ENCODE data around the gene DUSP18. TPM values are rescaled to one million over a fixed set of nuclear protein-coding genes. Genes with fewer than 3 reads are reported as not detected.

The DUSP18 gene
- total and polyA plus RNA-seq, 4 donors, result 1.0 to 2.3 (median 1.6) TPM

- H3K36me3 ChIP-seq (ENCODE audit: control insufficient read depth in 4 of 4, insufficient read depth in 3 of 4, low read depth in 1 of 4, low read length in 3 of 4), result no peaks in the 10 kb centered on the region
- no peak overlapping the region for H3K9ac ChIP-seq (ENCODE audit: low read depth in 1 of 2, low read length in 2 of 2)
- no peaks in the 10 kb centered on the region for H3K27me3 ChIP-seq (ENCODE audit: control insufficient read depth in 4 of 4, insufficient read depth in 4 of 4, low read length in 3 of 4)
- TF ChIP-seq YY1 (IDR thresholded peaks at IDR 0.05), result no peak
- no peaks in the 10 kb centered on the region for H3K9me3 ChIP-seq (ENCODE audit: control insufficient read depth in 4 of 4, low read length in 3 of 4)
- no peak for DNase-seq (ENCODE audit: low spot score)
- H3K4me3 ChIP-seq (ENCODE audit: low read depth in 1 of 3, low read length in 3 of 3), result no peak overlapping the region
- H3K27ac ChIP-seq (ENCODE audit: low read depth in 1 of 2, low read length in 2 of 2), result no peak overlapping the region
- H3K4me1 ChIP-seq (ENCODE audit: control insufficient read depth in 4 of 4, insufficient read depth in 4 of 4, low read length in 3 of 4), result peaks cover 0 to 11% (median 5%) of the 10 kb centered on the region in 4 donors
- WGBS, result 93% methylated on average over 4 of the region's 4 CpGs
These were observed 26.7 kb downstream of the DUSP18 start for GRCh38 chr22:30640839-30641430.

GRCh38 chr22:30640361-30640760, 27.3 kb downstream of the DUSP18 start:
- Histone ChIP-seq H3K36me3 (ENCODE audit: control insufficient read depth in 4 of 4, insufficient read depth in 3 of 4, low read depth in 1 of 4, low read length in 3 of 4) (no peaks in the 10 kb centered on the region), H3K27ac (ENCODE audit: low read depth in 1 of 2, low read length in 2 of 2) (no peak overlapping the region), H3K4me3 (ENCODE audit: low read depth in 1 of 3, low read length in 3 of 3) (no peak overlapping the region), H3K9me3 (ENCODE audit: control insufficient read depth in 4 of 4, low read length in 3 of 4) (no peaks in the 10 kb centered on the region), H3K9ac (ENCODE audit: low read depth in 1 of 2, low read length in 2 of 2) (no peak overlapping the region), H3K4me1 (ENCODE audit: control insufficient read depth in 4 of 4, insufficient read depth in 4 of 4, low read length in 3 of 4) (peaks cover 0 to 14% (median 7%) of the 10 kb centered on the region in 4 donors), H3K27me3 (ENCODE audit: control insufficient read depth in 4 of 4, insufficient read depth in 4 of 4, low read length in 3 of 4) (no peaks in the 10 kb centered on the region)
- WGBS, result 96% methylated on average over 4 of the region's 4 CpGs
- no peak for DNase-seq (ENCODE audit: low spot score)
- TF ChIP-seq NR2F2 (IDR thresholded peaks at IDR 0.05) (no peak), ATF3 (IDR thresholded peaks at IDR 0.05) (no peak), HNF4A (conservative IDR thresholded peaks at IDR 0.05) (no peak), FOXA1 (IDR thresholded peaks at IDR 0.05) (no peak), JUND (IDR thresholded peaks at IDR 0.05) (no peak)

- no peak overlapping the region for H3K9ac ChIP-seq (ENCODE audit: low read depth in 1 of 2, low read length in 2 of 2)
- WGBS, result 85% methylated on average over 1 of the region's 1 CpG
- TF ChIP-seq JUND (IDR thresholded peaks at IDR 0.05), result no peak
- TF ChIP-seq HNF4G (IDR thresholded peaks at IDR 0.05), result no peak
These were observed 30.0 kb downstream of the DUSP18 start for GRCh38 chr22:30637701-30638114.

GRCh38 chr22:30636226-30637077, 31.2 kb downstream of the DUSP18 start:
- Histone ChIP-seq H3K4me1 (ENCODE audit: control insufficient read depth in 4 of 4, insufficient read depth in 4 of 4, low read length in 3 of 4) (peaks cover 0 to 25% (median 11%) of the 10 kb centered on the region in 4 donors), H3K9me3 (ENCODE audit: control insufficient read depth in 4 of 4, low read length in 3 of 4) (no peaks in the 10 kb centered on the region), H3K4me3 (ENCODE audit: low read depth in 1 of 3, low read length in 3 of 3) (peak overlapping the region; percentile 29 to 54 (median 41)), H3K27ac (ENCODE audit: low read depth in 1 of 2, low read length in 2 of 2) (no peak overlapping the region), H3K9ac (ENCODE audit: low read depth in 1 of 2, low read length in 2 of 2) (peak overlapping the region in 1 of 2 donors; percentile 89), H3K27me3 (ENCODE audit: control insufficient read depth in 4 of 4, insufficient read depth in 4 of 4, low read length in 3 of 4) (no peaks in the 10 kb centered on the region), H3K36me3 (ENCODE audit: control insufficient read depth in 4 of 4, insufficient read depth in 3 of 4, low read depth in 1 of 4, low read length in 3 of 4) (no peaks in the 10 kb centered on the region)
- no peak for DNase-seq (ENCODE audit: low spot score)
- TF ChIP-seq RXRA (IDR thresholded peaks at IDR 0.05) (no peak), MAX (IDR thresholded peaks at IDR 0.05) (no peak), YY1 (IDR thresholded peaks at IDR 0.05) (no peak), EGR1 (IDR thresholded peaks at IDR 0.05; ENCODE audit: low read depth in 2 of 2) (no peak), FOXA2 (IDR thresholded peaks at IDR 0.05) (no peak), SP1 (IDR thresholded peaks at IDR 0.05) (no peak), JUND (IDR thresholded peaks at IDR 0.05) (no peak), ZBTB33 (IDR thresholded peaks at IDR 0.05) (no peak)
- 60% methylated on average over 45 of the region's 45 CpGs for WGBS

More at GRCh38 chr22:30637701-30638114, 30.0 kb downstream of the DUSP18 start:
- no peak overlapping the region for H3K27ac ChIP-seq (ENCODE audit: low read depth in 1 of 2, low read length in 2 of 2)
- peaks cover 0 to 25% (median 11%) of the 10 kb centered on the region in 4 donors for H3K4me1 ChIP-seq (ENCODE audit: control insufficient read depth in 4 of 4, insufficient read depth in 4 of 4, low read length in 3 of 4)
- H3K27me3 ChIP-seq (ENCODE audit: control insufficient read depth in 4 of 4, insufficient read depth in 4 of 4, low read length in 3 of 4), result no peaks in the 10 kb centered on the region
- no peak for DNase-seq (ENCODE audit: low spot score)
- H3K9me3 ChIP-seq (ENCODE audit: control insufficient read depth in 4 of 4, low read length in 3 of 4), result no peaks in the 10 kb centered on the region
- no peaks in the 10 kb centered on the region for H3K36me3 ChIP-seq (ENCODE audit: control insufficient read depth in 4 of 4, insufficient read depth in 3 of 4, low read depth in 1 of 4, low read length in 3 of 4)
- no peak overlapping the region for H3K4me3 ChIP-seq (ENCODE audit: low read depth in 1 of 3, low read length in 3 of 3)

All from liver (tissue), 9 donors.